ENCODE data around the gene MYOZ1.
A peak's percentile ranks its signal among the peaks of the same experiment; 100 is the strongest.

MYOZ1 gene

DNA sequence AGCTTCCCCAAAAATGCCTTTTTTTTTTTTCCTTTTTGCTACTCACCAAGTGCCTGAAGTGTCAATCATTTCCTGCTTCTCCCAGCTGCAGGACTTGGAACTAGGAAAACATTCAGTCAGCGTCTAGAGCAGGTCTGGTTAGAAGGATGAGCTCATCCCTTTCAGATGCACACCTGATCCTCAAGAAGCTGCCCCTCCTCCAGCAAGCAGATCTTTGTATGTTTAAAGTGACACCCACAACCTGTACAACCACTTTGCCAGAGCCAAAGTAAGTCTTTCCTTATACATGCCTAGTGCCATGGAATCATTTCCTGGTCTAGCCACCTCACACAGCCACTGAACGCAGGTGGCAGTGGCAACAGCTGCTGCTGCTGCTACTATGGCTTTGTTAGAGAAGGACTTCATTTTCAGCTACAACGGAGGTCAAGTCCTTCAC lies 39.8 kb downstream of the MYOZ1 start:
- DNase-seq (ENCODE audit: low spot score): no peak
- TF ChIP-seq, protein P1, sequence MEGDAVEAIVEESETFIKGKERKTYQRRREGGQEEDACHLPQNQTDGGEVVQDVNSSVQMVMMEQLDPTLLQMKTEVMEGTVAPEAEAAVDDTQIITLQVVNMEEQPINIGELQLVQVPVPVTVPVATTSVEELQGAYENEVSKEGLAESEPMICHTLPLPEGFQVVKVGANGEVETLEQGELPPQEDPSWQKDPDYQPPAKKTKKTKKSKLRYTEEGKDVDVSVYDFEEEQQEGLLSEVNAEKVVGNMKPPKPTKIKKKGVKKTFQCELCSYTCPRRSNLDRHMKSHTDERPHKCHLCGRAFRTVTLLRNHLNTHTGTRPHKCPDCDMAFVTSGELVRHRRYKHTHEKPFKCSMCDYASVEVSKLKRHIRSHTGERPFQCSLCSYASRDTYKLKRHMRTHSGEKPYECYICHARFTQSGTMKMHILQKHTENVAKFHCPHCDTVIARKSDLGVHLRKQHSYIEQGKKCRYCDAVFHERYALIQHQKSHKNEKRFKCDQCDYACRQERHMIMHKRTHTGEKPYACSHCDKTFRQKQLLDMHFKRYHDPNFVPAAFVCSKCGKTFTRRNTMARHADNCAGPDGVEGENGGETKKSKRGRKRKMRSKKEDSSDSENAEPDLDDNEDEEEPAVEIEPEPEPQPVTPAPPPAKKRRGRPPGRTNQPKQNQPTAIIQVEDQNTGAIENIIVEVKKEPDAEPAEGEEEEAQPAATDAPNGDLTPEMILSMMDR (IDR thresholded peaks at IDR 0.05): no peak
- Histone ChIP-seq H3K4me3 (no peak overlapping the region), H3K27ac (no peak overlapping the region)

DNA sequence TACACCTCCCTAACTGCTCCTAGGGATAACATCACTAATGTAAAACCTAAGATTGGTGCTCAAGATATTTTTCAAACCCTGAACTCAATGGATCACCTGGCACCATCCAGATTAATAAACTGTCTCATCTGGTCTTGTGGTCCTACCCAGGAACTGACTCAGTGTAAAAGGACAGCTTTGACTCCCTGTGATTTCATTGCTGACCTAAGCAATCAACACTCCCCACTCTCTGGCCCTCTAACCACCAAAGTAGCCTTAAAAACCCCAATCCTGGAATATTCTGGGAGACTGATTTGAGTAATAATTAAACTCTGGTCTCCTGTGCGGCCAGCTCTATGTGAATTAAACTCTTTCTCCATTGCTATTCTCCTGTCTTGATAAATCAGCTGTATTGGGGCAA lies 43.9 kb downstream of the MYOZ1 start:
- TF ChIP-seq, protein P1 (IDR thresholded peaks at IDR 0.05): no peak
- no peak overlapping the region for H3K4me3 ChIP-seq
- no peak for DNase-seq (ENCODE audit: low spot score)
- no peak overlapping the region for H3K27ac ChIP-seq

DNA sequence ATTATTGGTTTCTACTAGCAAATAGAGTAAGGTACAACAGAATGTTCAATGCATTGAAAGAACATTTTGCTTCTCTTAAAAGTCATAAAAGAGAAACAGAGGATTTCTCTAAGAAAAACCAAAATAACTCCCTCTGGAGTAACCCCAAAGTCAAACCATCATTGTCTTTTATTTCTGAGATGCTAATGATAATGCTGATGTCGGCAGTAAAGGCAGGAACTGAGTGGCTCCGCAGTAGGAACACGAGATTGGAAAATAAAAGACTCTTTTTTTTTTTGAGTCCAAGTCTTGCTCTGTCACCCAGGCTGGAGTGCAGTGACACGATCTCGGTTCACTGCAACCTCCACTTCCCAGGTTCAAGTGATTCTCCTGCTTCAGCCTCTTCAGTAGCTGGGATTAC lies 47.5 kb downstream of the MYOZ1 start:
- Histone ChIP-seq H3K4me3 (no peak overlapping the region), H3K27ac (no peak overlapping the region)
- no peak for DNase-seq (ENCODE audit: low spot score)
- TF ChIP-seq, protein P1 (IDR thresholded peaks at IDR 0.05): no peak

DNA sequence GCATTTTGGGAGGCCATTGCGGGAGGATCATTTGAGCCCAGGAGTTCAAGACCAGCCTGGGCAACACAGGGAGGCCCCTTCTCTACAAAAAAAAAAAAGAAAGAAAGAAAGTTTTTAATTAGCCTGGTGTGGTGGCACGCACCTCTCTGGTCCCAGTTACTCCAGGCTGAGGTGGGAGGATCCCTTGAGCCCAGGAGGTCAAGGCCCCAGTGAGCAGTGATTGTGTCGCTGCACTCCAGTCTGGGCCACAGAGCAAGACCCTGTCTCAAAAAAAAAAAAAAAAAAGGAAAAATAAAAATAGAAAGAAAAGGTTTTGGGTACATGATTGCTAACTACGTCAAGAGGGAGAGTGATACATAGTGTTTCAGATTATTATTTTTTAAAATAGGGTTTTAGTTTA lies 48.2 kb downstream of the MYOZ1 start:
- Histone ChIP-seq H3K4me3 (no peak overlapping the region), H3K27ac (no peak overlapping the region)
- no peak for DNase-seq (ENCODE audit: low spot score)
- TF ChIP-seq, protein P1 (IDR thresholded peaks at IDR 0.05): no peak

DNA sequence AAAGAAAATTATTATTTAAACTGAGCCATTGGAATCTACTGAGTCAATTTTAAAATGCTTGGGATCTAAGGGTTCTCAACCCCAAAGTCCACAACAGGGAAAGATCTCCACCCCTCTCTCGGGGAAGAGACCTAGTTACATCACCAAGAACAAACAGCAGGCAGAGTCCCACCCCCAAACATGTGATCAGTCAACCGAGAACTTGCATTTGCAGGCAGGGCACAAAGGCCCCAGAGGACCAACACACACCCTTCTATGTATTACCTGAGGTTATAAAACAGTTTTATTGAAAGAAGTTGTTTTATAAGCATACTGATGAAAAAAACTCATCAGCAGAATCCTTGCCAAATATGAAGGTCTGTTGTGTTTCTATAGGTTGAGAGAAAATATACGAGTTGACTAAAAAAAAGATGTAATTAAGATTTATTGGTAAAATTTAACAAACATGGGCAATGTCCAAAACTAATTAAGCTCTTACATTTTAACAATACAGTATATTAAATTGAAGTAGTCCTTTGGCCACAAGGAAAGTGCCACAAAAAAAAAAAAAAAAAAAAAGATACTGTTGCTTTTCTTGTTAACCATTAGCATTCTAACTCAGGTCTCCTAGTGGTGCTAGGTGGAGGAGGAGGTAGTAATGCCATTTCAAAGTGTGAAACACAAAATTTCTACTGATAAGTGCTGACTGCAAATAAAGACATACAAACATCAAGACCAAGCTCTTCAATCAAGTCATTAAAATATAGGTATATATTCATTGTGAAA lies 49.2 kb downstream of the MYOZ1 start:
- TF ChIP-seq, protein P1 (IDR thresholded peaks at IDR 0.05): no peak
- Histone ChIP-seq H3K27ac (peak overlapping the region in 1 of 2 donors; percentile 30), H3K4me3 (peak overlapping the region; percentile 32)
- no peak for DNase-seq (ENCODE audit: low spot score)

DNA sequence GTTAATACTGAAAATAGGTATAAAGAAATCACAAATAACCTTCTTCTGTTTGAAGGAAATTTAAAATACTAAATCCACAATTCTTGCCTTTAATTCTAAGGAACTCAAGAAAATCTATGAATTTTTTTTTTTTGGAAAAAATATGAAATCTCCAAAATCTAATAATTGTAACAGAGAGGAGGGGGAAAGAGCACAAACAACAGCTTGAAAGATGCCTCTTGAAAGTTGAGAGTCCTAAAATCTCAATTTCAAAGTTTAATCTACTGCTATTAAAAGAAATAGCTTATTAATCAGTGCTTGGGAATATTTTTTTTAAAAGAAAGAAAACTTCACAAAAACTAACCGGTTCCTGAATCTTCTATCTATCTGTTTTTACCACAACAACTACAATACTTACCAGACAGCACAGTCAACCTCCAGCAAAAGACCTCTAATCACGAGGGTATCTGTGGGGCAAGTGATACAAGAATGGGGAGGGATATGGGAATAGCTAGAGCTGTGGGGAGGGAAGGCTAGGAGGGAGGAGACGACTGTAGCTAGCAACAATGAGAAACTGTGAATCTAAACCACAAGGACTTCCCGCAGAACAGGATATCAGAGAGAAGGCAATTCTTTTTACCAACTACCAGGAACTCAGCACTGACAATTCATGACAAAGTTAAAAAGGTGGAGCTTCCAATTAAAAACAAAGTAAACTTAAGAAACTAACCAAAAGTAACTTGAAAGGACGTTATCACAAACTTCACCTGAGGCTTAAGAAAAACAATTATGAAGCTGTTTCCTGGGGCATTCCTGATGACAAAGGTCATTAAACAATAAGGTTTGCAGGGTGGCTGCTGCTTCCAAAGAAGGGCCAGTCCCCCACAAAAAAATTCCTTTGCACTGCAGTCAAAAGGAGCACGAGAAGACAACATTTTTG lies 50.1 kb downstream of the MYOZ1 start, which contains the start of gene USP54:
Gene USP54, minus strand, starts transcription at position 462 of the 919 bp plus-strand sequence. CDS start 15,684 bp downstream, outside the sequence.
- peak within 1 kb of the TSS; percentile 32 for H3K4me3 ChIP-seq
- TF ChIP-seq, protein P1 (IDR thresholded peaks at IDR 0.05): no peak
- no peak for DNase-seq (ENCODE audit: low spot score)
- H3K27ac ChIP-seq: peak within 1 kb of the TSS; percentile 30 to 57

Data from coronary artery (tissue), 2 donors.